Endothelial cell of umbilical vein (primary cell): ENCODE data around the gene VAMP2. TPM values are rescaled to one million over a fixed set of nuclear protein-coding genes. Genes with fewer than 3 reads are reported as not detected.

Experiments used
- BruUV-seq: library from RNA; stranded (reverse); fragments of 400-500 nt; replicated peaks from 2 replicates; lab custom pipeline; 2021; lab: Mats Ljungman, UMichigan
- CTCF ChIA-PET: fragments of 300-600, 350-600 bp; sonication (Branson Sonifier 250); formaldehyde crosslinking; loops from one replicate; lab custom pipeline; 2021; ENCODE audit warnings: antibody characterized with exemption, inconsistent platforms; lab: Charles Lee
- POLR2A ChIA-PET: fragments of 300-600, 350-600 bp; sonication (Branson Sonifier 250); formaldehyde crosslinking; loops from one replicate; lab custom pipeline; 2021; ENCODE audit warnings: antibody characterized with exemption, inconsistent platforms; lab: Charles Lee
- DNase-seq: peaks from one replicate; pipeline ENCODE4 v3.0.0-alpha.2; 2011; ENCODE audit warnings: low read depth, low spot score
- FAIRE-seq: peaks from 2 replicates; lab custom pipeline; 2011; peaks lifted over from hg19 to GRCh38; lab: Jason Lieb, UNC
- H2AFZ ChIP-seq: 2 replicates; pipeline ENCODE4 v1.6.0; 2012; ENCODE audit warnings: low read depth, low read length, control low read depth, inconsistent platforms
- H3K27ac ChIP-seq: 2 replicates; pipeline ENCODE4 v1.5.1; 2011; ENCODE audit warnings: low read depth, mild to moderate bottlenecking, control low read depth, low read length, moderate library complexity; ENCODE audit not compliant: insufficient read depth
- H3K27me3 ChIP-seq, 2 experiments: 2 replicates each; pipeline versions ENCODE4 v1.6.0 to v1.6.1; 2011; ENCODE audit warnings: low read length in 2 of 2, mixed read lengths in 1 of 2; ENCODE audit not compliant: control insufficient read depth in 2 of 2, insufficient read depth in 2 of 2
- H3K36me3 ChIP-seq, 2 experiments: 2 replicates in 1 of 2; 3 replicates in 1 of 2; pipeline ENCODE4 v1.5.1; 2011; ENCODE audit warnings: low read length in 2 of 2, mild to moderate bottlenecking in 1 of 2, moderate library complexity in 1 of 2; ENCODE audit not compliant: control insufficient read depth in 2 of 2, insufficient read depth in 2 of 2; ENCODE audit errors: extremely low read depth in 1 of 2
- H3K4me1 ChIP-seq: 3 replicates; pipeline ENCODE4 v1.5.1; 2011; ENCODE audit warnings: mild to moderate bottlenecking, low read length; ENCODE audit not compliant: control insufficient read depth, insufficient read depth; ENCODE audit errors: extremely low read depth
- H3K4me2 ChIP-seq: 2 replicates; pipeline ENCODE4 v1.6.1; 2011; ENCODE audit warnings: low read length, control low read depth, mixed read lengths; ENCODE audit not compliant: insufficient read depth
- H3K4me3 ChIP-seq, 3 experiments: fragments of 200-600 bp in 1 of 3; sonication (generic), shearing (Covaris generic) in 1 of 3; replicated peaks in 1 of 3; 2 replicates each; pipeline ENCODE4 v1.5.1; 2011 to 2016; ENCODE audit warnings: control low read depth in 3 of 3, low read length in 3 of 3, mild to moderate bottlenecking in 2 of 3, inconsistent platforms in 1 of 3, low read depth in 1 of 3, moderate library complexity in 1 of 3; ENCODE audit not compliant: insufficient read depth in 1 of 3
- H3K79me2 ChIP-seq: 2 replicates; pipeline ENCODE4 v1.6.0; 2012; ENCODE audit warnings: low read length, inconsistent platforms; ENCODE audit not compliant: control insufficient read depth, insufficient read depth
- H3K9ac ChIP-seq: replicated peaks from 2 replicates; pipeline ENCODE3; 2011; ENCODE audit warnings: low read length, control low read depth; ENCODE audit not compliant: insufficient read depth; ENCODE audit errors: extremely low read depth
- H3K9me1 ChIP-seq: replicated peaks from 3 replicates; pipeline ENCODE4 v1.6.0; 2011; ENCODE audit warnings: mild to moderate bottlenecking, low read length; ENCODE audit not compliant: control insufficient read depth, insufficient read depth; ENCODE audit errors: extremely low read depth
- H3K9me3 ChIP-seq: replicated peaks from 2 replicates; pipeline ENCODE4 v1.5.1; 2012; ENCODE audit warnings: low read length, inconsistent platforms; ENCODE audit not compliant: control insufficient read depth, insufficient read depth
- H4K20me1 ChIP-seq: replicated peaks from 2 replicates; pipeline ENCODE3; 2011; ENCODE audit warnings: mild to moderate bottlenecking, low read length; ENCODE audit not compliant: control insufficient read depth, insufficient read depth; ENCODE audit errors: extremely low read depth
- EZH2 ChIP-seq: IDR thresholded peaks from 2 replicates; pipeline ENCODE4 v1.6.1; 2012; ENCODE audit warnings: borderline replicate concordance, low read depth, mild to moderate bottlenecking, moderate library complexity, low read length, inconsistent platforms; ENCODE audit not compliant: severe bottlenecking
- FOS ChIP-seq: IDR thresholded peaks from 2 replicates; pipeline ENCODE4 v1.6.1; 2011; ENCODE audit warnings: mild to moderate bottlenecking, low read length, moderate library complexity, borderline replicate concordance; ENCODE audit not compliant: insufficient read depth
- GATA2 ChIP-seq: IDR thresholded peaks from 2 replicates; pipeline ENCODE4 v1.7.0; 2011; ENCODE audit warnings: low read depth, mild to moderate bottlenecking, moderate library complexity, mixed read lengths, low read length; ENCODE audit not compliant: insufficient read length, insufficient read depth
- JUN ChIP-seq: IDR thresholded peaks from 2 replicates; pipeline ENCODE4 v1.6.1; 2011; ENCODE audit warnings: borderline replicate concordance, low read depth; ENCODE audit not compliant: insufficient read length, insufficient read depth
- MYC ChIP-seq: IDR thresholded peaks from one replicate; pipeline ENCODE4 v1.6.1; 2011; ENCODE audit warnings: mild to moderate bottlenecking, low read depth, low read length
- POLR2A ChIP-seq: IDR thresholded peaks from 2 replicates; pipeline ENCODE4 v1.6.1; 2012; ENCODE audit warnings: low read depth, mild to moderate bottlenecking, control low read depth, low read length
- POLR2AphosphoS5 ChIP-seq: IDR thresholded peaks from 2 replicates; pipeline ENCODE4 v1.6.1; 2012; ENCODE audit warnings: low read depth, mild to moderate bottlenecking, control low read depth, low read length, moderate library complexity; ENCODE audit not compliant: insufficient read depth
- dilution Hi-C: fragments of 300-500 bp; cut with MboI; formaldehyde crosslinking; loops from one replicate; pipeline ENCODE4 v1.15.0; 2019; ENCODE audit warnings: low sequenced_read_pairs; ENCODE audit not compliant: extremely low pct_ligation_motif_present
- intact Hi-C: fragments of 100-400 bp; cut with micrococcal nuclease; formaldehyde crosslinking; loops from one replicate; pipeline ENCODE4 v1.10.0; 2022
- polyA plus RNA-seq, 4 experiments: library from polyadenylated mRNA; depleted of rRNA in 3 of 4; stranded (reverse) in 3 of 4; unstranded in 1 of 4; fragments of >200 nt; gene quantifications; 2 replicates each; pipeline versions ENCODE4 v1.2.1 to v1.2.3, GENCODE V29; 2011 to 2012; ENCODE audit warnings: missing spikeins in 1 of 4
- total RNA-seq: library from RNA; stranded (reverse); gene quantifications from 2 replicates; pipeline ENCODE4 v1.2.3, GENCODE V29; 2021
- TF ChIP-seq, protein P1 (sequence below): IDR thresholded peaks from 2 replicates; pipeline ENCODE4 v1.6.1; 2011; ENCODE audit not compliant: insufficient read depth, insufficient read length
- TF ChIP-seq, protein P2 (sequence below), 2 donors: IDR thresholded peaks; 1 replicate in 1 of 2; 2 replicates in 1 of 2; pipeline ENCODE4 v1.5.1; 2011; ENCODE audit warnings: low read length in 2 of 2, mild to moderate bottlenecking in 2 of 2, moderate library complexity in 2 of 2, control low read depth in 1 of 2, inconsistent platforms in 1 of 2, low read depth in 1 of 2; ENCODE audit not compliant: insufficient read depth in 1 of 2; ENCODE audit errors: extremely low read depth in 1 of 2

The VAMP2 gene
- total and polyA plus RNA-seq, 2 donors (not counting 3 experiments of a cell fraction or from before 2014, with no cell fraction given) = 35.9 to 38.0 TPM

DNA sequence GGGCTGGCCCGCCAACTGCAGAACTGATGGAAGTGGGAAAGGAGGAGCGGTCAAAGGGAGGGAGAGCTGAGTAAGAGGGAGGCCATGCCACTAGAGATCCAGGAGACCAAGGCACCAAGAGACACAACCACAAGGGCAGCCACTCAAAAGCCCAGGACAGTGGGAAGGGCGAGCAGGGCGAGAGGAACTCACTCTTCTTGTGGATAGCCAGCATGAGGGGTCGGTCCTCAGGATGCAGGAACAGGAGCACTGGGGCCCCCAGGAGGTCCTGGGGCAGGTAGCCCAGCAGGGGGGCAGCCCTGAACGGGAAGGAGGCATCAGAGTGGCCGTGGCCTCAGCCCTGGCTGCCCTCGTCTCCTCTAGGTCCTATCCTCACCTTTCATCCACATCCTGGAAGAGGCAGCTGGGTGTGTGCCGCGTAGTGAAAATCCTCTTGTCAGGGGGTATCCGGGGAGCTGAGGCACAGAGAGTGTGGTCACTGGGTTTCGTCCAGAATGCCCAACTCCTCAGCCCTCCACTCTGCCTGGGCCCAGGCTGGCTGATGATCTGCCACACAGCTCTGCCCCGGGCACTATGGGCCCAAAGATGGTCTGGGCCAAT lies 14.8 kb downstream of the VAMP2 start:
- TF ChIP-seq FOS = no peak
- no peak for TF ChIP-seq GATA2
- no peak for TF ChIP-seq POLR2AphosphoS5
- intact Hi-C loops (no loop called here), dilution Hi-C loops (no loop called here)
- no peak overlapping the region for H2AFZ ChIP-seq
- H3K4me2 ChIP-seq = no peak overlapping the region
- no peak overlapping the region for H3K4me3 ChIP-seq
- no peaks in the 10 kb centered on the region for H3K9me3 ChIP-seq
- FAIRE-seq (no peak), DNase-seq (no peak)
- peaks cover 5% of the 10 kb centered on the region for H3K79me2 ChIP-seq
- peaks cover 16% of the 10 kb centered on the region for H3K4me1 ChIP-seq
- no TSS peak for BruUV-seq
- ChIA-PET POLR2A (no interaction called here), CTCF (no interaction called here)
- peaks cover 2 to 59% of the 10 kb centered on the region in 2 experiments for H3K36me3 ChIP-seq
- H4K20me1 ChIP-seq = no peaks in the 10 kb centered on the region
- H3K27ac ChIP-seq = no peak overlapping the region
- no peaks in the 10 kb centered on the region for H3K27me3 ChIP-seq
- no peaks in the 10 kb centered on the region for H3K9me1 ChIP-seq
- H3K9ac ChIP-seq = no peak overlapping the region

DNA sequence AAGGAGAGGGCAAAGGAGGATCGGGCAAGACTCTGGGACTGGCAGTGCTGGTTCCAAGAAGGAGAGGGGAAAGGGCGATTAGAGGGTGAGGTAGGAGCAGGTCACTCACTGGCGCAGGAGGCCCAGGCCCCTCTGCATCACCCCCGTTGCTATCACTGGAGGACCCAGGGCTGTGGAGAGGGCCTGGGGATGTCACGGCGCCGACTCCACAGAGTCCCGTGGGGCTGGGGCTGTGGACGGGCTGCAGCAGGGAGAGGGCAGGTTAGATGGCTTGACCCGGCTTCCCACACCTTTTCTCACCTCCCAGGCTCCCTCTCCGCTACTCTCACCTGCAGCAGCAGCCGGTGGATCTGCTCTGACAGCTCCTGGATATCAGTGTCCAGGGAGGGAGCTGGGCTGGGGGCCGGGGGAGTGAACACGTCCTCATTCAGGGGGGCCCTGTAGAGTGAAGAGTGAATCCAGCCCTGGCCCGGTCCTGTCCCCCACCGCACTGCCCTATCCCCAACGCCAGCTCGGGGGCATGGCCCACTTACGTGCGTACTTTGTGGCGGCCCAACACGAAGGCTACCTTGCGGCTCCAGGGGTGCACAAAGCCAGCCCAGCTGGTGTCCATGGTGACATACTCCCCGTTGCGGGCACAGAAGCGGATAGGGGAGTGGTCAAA lies 15.5 kb downstream of the VAMP2 start:
- Histone ChIP-seq H3K27me3 (no peaks in the 10 kb centered on the region), H3K79me2 (peaks cover 5% of the 10 kb centered on the region), H3K36me3 (peaks cover 2 to 66% of the 10 kb centered on the region in 2 experiments), H2AFZ (no peak overlapping the region), H3K4me2 (no peak overlapping the region), H3K9me3 (no peaks in the 10 kb centered on the region), H3K4me3 (no peak overlapping the region), H4K20me1 (no peaks in the 10 kb centered on the region), H3K9ac (no peak overlapping the region), H3K9me1 (no peaks in the 10 kb centered on the region), H3K27ac (no peak overlapping the region), H3K4me1 (peaks cover 10% of the 10 kb centered on the region)
- ChIA-PET CTCF (no interaction called here), POLR2A (no interaction called here)
- intact Hi-C loops = no loop called here
- no TSS peak for BruUV-seq
- dilution Hi-C loops = no loop called here
- no peak for FAIRE-seq
- DNase-seq = no peak
- TF ChIP-seq FOS (no peak), GATA2 (no peak), EZH2 (no peak), POLR2A (no peak), MYC (no peak), POLR2AphosphoS5 (no peak), JUN (no peak)
- TF ChIP-seq, protein P1, sequence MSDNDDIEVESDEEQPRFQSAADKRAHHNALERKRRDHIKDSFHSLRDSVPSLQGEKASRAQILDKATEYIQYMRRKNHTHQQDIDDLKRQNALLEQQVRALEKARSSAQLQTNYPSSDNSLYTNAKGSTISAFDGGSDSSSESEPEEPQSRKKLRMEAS = no peak
- TF ChIP-seq, protein P2, sequence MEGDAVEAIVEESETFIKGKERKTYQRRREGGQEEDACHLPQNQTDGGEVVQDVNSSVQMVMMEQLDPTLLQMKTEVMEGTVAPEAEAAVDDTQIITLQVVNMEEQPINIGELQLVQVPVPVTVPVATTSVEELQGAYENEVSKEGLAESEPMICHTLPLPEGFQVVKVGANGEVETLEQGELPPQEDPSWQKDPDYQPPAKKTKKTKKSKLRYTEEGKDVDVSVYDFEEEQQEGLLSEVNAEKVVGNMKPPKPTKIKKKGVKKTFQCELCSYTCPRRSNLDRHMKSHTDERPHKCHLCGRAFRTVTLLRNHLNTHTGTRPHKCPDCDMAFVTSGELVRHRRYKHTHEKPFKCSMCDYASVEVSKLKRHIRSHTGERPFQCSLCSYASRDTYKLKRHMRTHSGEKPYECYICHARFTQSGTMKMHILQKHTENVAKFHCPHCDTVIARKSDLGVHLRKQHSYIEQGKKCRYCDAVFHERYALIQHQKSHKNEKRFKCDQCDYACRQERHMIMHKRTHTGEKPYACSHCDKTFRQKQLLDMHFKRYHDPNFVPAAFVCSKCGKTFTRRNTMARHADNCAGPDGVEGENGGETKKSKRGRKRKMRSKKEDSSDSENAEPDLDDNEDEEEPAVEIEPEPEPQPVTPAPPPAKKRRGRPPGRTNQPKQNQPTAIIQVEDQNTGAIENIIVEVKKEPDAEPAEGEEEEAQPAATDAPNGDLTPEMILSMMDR (IDR thresholded peaks at IDR 0.05; ENCODE audit: extremely low read depth in 1 of 2, insufficient read depth in 1 of 2, low read depth in 1 of 2, low read length in 2 of 2) = no peak
